SK-N-SH (cell line): ENCODE results near the gene MEG3. TPM values are rescaled to one million over a fixed set of nuclear protein-coding genes. Genes with fewer than 3 reads are reported as not detected.

Source experiments
- CTCF ChIA-PET: fragments of 300-600, 350-600 bp; formaldehyde crosslinking; extraction: SDS; loops from one replicate; lab custom pipeline; 2021; lab: Yijun Ruan, JAX
- POLR2A ChIA-PET: fragments of 350-600 bp; sonication (Branson Sonifier 250); formaldehyde crosslinking; extraction: SDS; loops from one replicate; lab custom pipeline; 2020; ENCODE audit warnings: antibody characterized with exemption, inconsistent platforms; lab: Yijun Ruan, JAX
- DNase-seq: peaks from one replicate; pipeline ENCODE4 v3.0.0; 2012
- H2AFZ ChIP-seq: fragments of 200-600 bp; sonication (generic); 2 replicates; pipeline ENCODE4 v1.8.1; 2016; ENCODE audit warnings: antibody characterized with exemption, mild to moderate bottlenecking, low read depth
- H3F3A ChIP-seq: fragments of 200-600 bp; sonication (generic); replicated peaks from 2 replicates; pipeline ENCODE3; 2016; ENCODE audit warnings: antibody characterized with exemption, mild to moderate bottlenecking; ENCODE audit not compliant: insufficient read depth
- H3K27ac ChIP-seq, 2 experiments: fragments of 200-500 bp in 1 of 2; fragments of 200-600 bp in 1 of 2; sonication (Bioruptor generic) in 1 of 2; sonication (generic), shearing (Covaris generic) in 1 of 2; 2 replicates each; pipeline versions ENCODE4 v1.5.1 to v1.6.1; 2014 to 2016; ENCODE audit warnings: low read depth in 2 of 2, inconsistent platforms in 1 of 2, low read length in 1 of 2, mild to moderate bottlenecking in 1 of 2, mixed read lengths in 1 of 2
- H3K27me3 ChIP-seq: fragments of 200-600 bp; sonication (generic), shearing (Covaris generic); 2 replicates; pipeline ENCODE4 v1.6.1; 2016; ENCODE audit warnings: mixed run types; ENCODE audit not compliant: insufficient read depth
- H3K36me3 ChIP-seq, 2 experiments: fragments of 200-500 bp in 1 of 2; fragments of 200-600 bp in 1 of 2; sonication (Bioruptor generic) in 1 of 2; sonication (generic) in 1 of 2; replicated peaks in 1 of 2; 2 replicates each; pipeline versions ENCODE3 to v1.5.1; 2014 to 2016; ENCODE audit warnings: low read length in 1 of 2, mild to moderate bottlenecking in 1 of 2; ENCODE audit not compliant: insufficient read depth in 2 of 2, control insufficient read depth in 1 of 2
- H3K4me1 ChIP-seq, 2 experiments: fragments of 200-500 bp in 1 of 2; fragments of 200-600 bp in 1 of 2; sonication (Bioruptor generic) in 1 of 2; sonication (generic), shearing (Covaris generic) in 1 of 2; 2 replicates each; pipeline versions ENCODE4 v1.5.1 to v1.6.1; 2014 to 2016; ENCODE audit warnings: low read depth in 1 of 2, low read length in 1 of 2, mixed run types in 1 of 2; ENCODE audit not compliant: insufficient read depth in 2 of 2, control insufficient read depth in 1 of 2
- H3K4me2 ChIP-seq: fragments of 200-600 bp; sonication (generic), shearing (Covaris generic); 2 replicates; pipeline ENCODE4 v1.6.1; 2017; ENCODE audit warnings: mixed run types
- H3K4me3 ChIP-seq, 2 experiments: fragments of 200-500 bp in 1 of 2; fragments of 200-600 bp in 1 of 2; sonication (Bioruptor generic) in 1 of 2; sonication (generic), shearing (Covaris generic) in 1 of 2; 2 replicates each; pipeline versions ENCODE4 v1.5.1 to v1.8.1; 2014 to 2016; ENCODE audit warnings: low read depth in 2 of 2, inconsistent platforms in 1 of 2, low read length in 1 of 2, mild to moderate bottlenecking in 1 of 2, mixed read lengths in 1 of 2, moderate library complexity in 1 of 2
- H3K79me2 ChIP-seq: fragments of 200-600 bp; sonication (generic); 2 replicates; pipeline ENCODE4 v1.8.1; 2017; ENCODE audit warnings: mild to moderate bottlenecking; ENCODE audit not compliant: insufficient read depth
- H3K9ac ChIP-seq: fragments of 200-600 bp; sonication (generic); 2 replicates; pipeline ENCODE4 v1.6.1; 2017; ENCODE audit warnings: mixed run types
- H3K9me2 ChIP-seq: fragments of 200-600 bp; sonication (generic); 2 replicates; pipeline ENCODE4 v1.6.1; 2017; ENCODE audit warnings: mixed run types
- H3K9me3 ChIP-seq: fragments of 200-600 bp; sonication (generic); 2 replicates; pipeline ENCODE4 v1.6.1; 2017; ENCODE audit warnings: mixed run types, mild to moderate bottlenecking, moderate library complexity
- H4K20me1 ChIP-seq: fragments of 200-600 bp; sonication (generic); 2 replicates; pipeline ENCODE4 v1.6.1; 2017; ENCODE audit warnings: mild to moderate bottlenecking, mixed run types; ENCODE audit not compliant: insufficient read depth
- ELF1 ChIP-seq: IDR thresholded peaks from 2 replicates; pipeline ENCODE4 v1.4.0; 2012
- EZH2phosphoT487 ChIP-seq: fragments of 200-600 bp; sonication (generic); IDR thresholded peaks from 2 replicates; pipeline ENCODE4 v1.6.1; 2017; ENCODE audit warnings: low read depth, mixed run types, mild to moderate bottlenecking, antibody characterized with exemption, moderate library complexity, borderline replicate concordance
- FOSL2 ChIP-seq: IDR thresholded peaks from 2 replicates; pipeline ENCODE4 v1.4.0; 2012; ENCODE audit warnings: low read depth, mild to moderate bottlenecking, moderate library complexity, borderline replicate concordance
- FOXM1 ChIP-seq: IDR thresholded peaks from 2 replicates; pipeline ENCODE4 v1.4.0; 2012; ENCODE audit warnings: low read depth, mild to moderate bottlenecking
- GABPA ChIP-seq: IDR thresholded peaks from 2 replicates; pipeline ENCODE4 v1.4.0; 2012; ENCODE audit warnings: low read depth, mild to moderate bottlenecking
- GATA2 ChIP-seq: sonication (generic); formaldehyde crosslinking; IDR thresholded peaks from 2 replicates; pipeline ENCODE4 v1.5.0; 2020; ENCODE audit warnings: mild to moderate bottlenecking, missing genetic modification reagents
- JUND ChIP-seq: IDR thresholded peaks from 2 replicates; pipeline ENCODE4 v1.4.0; 2012
- POLR2AphosphoS5 ChIP-seq: IDR thresholded peaks from 2 replicates; pipeline ENCODE4 v1.6.1; 2012; ENCODE audit warnings: low read depth, low read length
- RCOR1 ChIP-seq: fragments of 150-350 bp; IDR thresholded peaks from 2 replicates; pipeline ENCODE4 v1.6.1; 2017; ENCODE audit warnings: antibody characterized with exemption, low read length
- RXRA ChIP-seq: IDR thresholded peaks from 2 replicates; pipeline ENCODE4 v1.4.0; 2012; ENCODE audit warnings: low read depth, mild to moderate bottlenecking, borderline replicate concordance
- SMC3 ChIP-seq: IDR thresholded peaks from 2 replicates; pipeline ENCODE4 v1.6.1; 2012; ENCODE audit warnings: low read depth, low read length, improper control_type of control experiment
- WGBS: methylation state at CpG from one replicate; pipeline ENCODE4 v1.1.6; 2017; ENCODE audit warnings: low lambda C conversion rate; 5-methylcytosine and 5-hydroxymethylcytosine counted together
- polyA plus RNA-seq, 3 experiments: library from polyadenylated mRNA; depleted of rRNA; stranded (reverse); fragments of >200 nt; gene quantifications; 2 replicates each; pipeline ENCODE4 v1.2.3, GENCODE V29; 2012
- TF ChIP-seq, protein P1 (sequence below): IDR thresholded peaks from 2 replicates; pipeline ENCODE4 v1.4.0; 2012; ENCODE audit warnings: low read depth
- TF ChIP-seq, protein P2 (sequence below): fragments of 150-350 bp; IDR thresholded peaks from 2 replicates; pipeline ENCODE4 v1.6.1; 2016; ENCODE audit warnings: mild to moderate bottlenecking, low read depth, low read length
- TF ChIP-seq, protein P3 (sequence below): IDR thresholded peaks from 2 replicates; pipeline ENCODE4 v1.4.0; 2012; ENCODE audit warnings: low read depth, borderline replicate concordance
- TF ChIP-seq, protein P4 (sequence below): IDR thresholded peaks from 2 replicates; pipeline ENCODE4 v1.4.0; 2012; ENCODE audit warnings: low read depth, borderline replicate concordance
- TF ChIP-seq, protein P5 (sequence below): IDR thresholded peaks from 2 replicates; pipeline ENCODE4; 2012

The MEG3 gene
- polyA plus RNA-seq, 1 of the 3 experiments (the other 2 are of a cell fraction) = not detected

DNA sequence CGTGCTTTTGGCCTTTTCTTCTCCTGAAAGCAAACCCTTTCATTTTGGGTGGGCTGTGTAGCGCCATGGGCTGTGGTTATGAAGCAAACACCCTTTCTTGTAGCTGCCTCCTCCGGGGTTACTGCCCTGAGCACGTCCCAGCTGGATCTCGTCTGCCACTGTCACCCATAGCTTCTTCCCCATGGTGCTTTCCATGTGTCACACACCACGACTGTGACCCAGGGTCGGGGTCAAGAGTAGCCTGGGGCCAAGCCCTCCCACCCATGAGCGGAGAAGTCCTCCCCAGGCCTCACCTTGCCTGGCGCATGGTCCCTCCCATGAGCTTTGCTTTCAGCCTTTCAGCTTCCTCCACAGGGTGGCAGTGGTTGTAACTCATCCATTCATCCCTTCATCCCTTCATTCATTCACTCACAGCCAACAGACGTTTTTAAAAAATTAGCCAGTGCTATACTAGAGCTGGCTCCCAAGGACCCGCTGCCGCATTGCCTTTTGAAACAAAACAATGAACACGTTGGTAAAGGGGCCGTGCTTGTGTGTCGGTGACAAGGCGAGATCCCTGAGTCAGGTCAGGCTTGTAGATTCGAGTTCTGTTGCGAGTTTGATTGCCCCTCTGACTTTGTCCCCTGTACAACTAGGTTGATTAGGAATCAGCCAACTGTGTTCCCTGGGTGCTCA, 29.5 kb downstream of the MEG3 start:
- H3K4me3 ChIP-seq = no peak overlapping the region
- DNase-seq = no peak
- no peaks in the 10 kb centered on the region for H3K27me3 ChIP-seq
- H3K9ac ChIP-seq = no peak overlapping the region
- no peak overlapping the region for H3K27ac ChIP-seq
- POLR2A ChIA-PET = no interaction called here
- no peaks in the 10 kb centered on the region for H4K20me1 ChIP-seq
- no peak overlapping the region for H3K4me2 ChIP-seq
- CTCF ChIA-PET = interaction anchor here (1.0 to 1.6 kb wide), 3 partner anchors 10 to 384 kb away, joined by 3 to 6 read pairs (median 4); no protein-coding TSS in a partner anchor
- H3K79me2 ChIP-seq = no peaks in the 10 kb centered on the region
- peaks cover 0 to 6% of the 10 kb centered on the region in 2 experiments; a peak in 2 of 4 replicates for H3K4me1 ChIP-seq
- 51% methylated on average over 17 of the region's 18 CpGs for WGBS
- no peak overlapping the region for H2AFZ ChIP-seq
- H3K9me2 ChIP-seq = no peaks in the 10 kb centered on the region
- TF ChIP-seq ELF1 (no peak), RXRA (no peak), SMC3 (no peak), RCOR1 (no peak), EZH2phosphoT487 (no peak), FOSL2 (no peak), JUND (no peak), FOXM1 (no peak), GABPA (no peak), GATA2 (CRISPR knock-in tag) (no peak), POLR2AphosphoS5 (no peak)
- TF ChIP-seq, protein P1, sequence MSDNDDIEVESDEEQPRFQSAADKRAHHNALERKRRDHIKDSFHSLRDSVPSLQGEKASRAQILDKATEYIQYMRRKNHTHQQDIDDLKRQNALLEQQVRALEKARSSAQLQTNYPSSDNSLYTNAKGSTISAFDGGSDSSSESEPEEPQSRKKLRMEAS = no peak
- TF ChIP-seq, protein P2, sequence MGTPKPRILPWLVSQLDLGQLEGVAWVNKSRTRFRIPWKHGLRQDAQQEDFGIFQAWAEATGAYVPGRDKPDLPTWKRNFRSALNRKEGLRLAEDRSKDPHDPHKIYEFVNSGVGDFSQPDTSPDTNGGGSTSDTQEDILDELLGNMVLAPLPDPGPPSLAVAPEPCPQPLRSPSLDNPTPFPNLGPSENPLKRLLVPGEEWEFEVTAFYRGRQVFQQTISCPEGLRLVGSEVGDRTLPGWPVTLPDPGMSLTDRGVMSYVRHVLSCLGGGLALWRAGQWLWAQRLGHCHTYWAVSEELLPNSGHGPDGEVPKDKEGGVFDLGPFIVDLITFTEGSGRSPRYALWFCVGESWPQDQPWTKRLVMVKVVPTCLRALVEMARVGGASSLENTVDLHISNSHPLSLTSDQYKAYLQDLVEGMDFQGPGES = no peak
- TF ChIP-seq, protein P3, sequence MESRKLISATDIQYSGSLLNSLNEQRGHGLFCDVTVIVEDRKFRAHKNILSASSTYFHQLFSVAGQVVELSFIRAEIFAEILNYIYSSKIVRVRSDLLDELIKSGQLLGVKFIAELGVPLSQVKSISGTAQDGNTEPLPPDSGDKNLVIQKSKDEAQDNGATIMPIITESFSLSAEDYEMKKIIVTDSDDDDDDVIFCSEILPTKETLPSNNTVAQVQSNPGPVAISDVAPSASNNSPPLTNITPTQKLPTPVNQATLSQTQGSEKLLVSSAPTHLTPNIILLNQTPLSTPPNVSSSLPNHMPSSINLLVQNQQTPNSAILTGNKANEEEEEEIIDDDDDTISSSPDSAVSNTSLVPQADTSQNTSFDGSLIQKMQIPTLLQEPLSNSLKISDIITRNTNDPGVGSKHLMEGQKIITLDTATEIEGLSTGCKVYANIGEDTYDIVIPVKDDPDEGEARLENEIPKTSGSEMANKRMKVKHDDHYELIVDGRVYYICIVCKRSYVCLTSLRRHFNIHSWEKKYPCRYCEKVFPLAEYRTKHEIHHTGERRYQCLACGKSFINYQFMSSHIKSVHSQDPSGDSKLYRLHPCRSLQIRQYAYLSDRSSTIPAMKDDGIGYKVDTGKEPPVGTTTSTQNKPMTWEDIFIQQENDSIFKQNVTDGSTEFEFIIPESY = no peak
- TF ChIP-seq, protein P4, sequence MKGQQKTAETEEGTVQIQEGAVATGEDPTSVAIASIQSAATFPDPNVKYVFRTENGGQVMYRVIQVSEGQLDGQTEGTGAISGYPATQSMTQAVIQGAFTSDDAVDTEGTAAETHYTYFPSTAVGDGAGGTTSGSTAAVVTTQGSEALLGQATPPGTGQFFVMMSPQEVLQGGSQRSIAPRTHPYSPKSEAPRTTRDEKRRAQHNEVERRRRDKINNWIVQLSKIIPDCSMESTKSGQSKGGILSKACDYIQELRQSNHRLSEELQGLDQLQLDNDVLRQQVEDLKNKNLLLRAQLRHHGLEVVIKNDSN = no peak
- TF ChIP-seq, protein P5, sequence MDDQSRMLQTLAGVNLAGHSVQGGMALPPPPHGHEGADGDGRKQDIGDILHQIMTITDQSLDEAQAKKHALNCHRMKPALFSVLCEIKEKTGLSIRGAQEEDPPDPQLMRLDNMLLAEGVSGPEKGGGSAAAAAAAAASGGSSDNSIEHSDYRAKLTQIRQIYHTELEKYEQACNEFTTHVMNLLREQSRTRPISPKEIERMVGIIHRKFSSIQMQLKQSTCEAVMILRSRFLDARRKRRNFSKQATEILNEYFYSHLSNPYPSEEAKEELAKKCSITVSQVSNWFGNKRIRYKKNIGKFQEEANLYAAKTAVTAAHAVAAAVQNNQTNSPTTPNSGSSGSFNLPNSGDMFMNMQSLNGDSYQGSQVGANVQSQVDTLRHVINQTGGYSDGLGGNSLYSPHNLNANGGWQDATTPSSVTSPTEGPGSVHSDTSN = no peak
- TF ChIP-seq, all 33 proteins: peak for 0
- H3F3A ChIP-seq = no peaks in the 10 kb centered on the region
- no peaks in the 10 kb centered on the region for H3K36me3 ChIP-seq
- H3K9me3 ChIP-seq = no peaks in the 10 kb centered on the region
